ENCODE measurements around the gene BCAS1. TPM values are rescaled to one million over a fixed set of nuclear protein-coding genes. Genes with fewer than 3 reads are reported as not detected.

BCAS1 gene
- total RNA-seq, 1 donor from 2014 or later: not detected

- DNase-seq (ENCODE audit: low read depth in 2 of 2): no peak
Observed at GRCh38 chr20:54079652-54080051, 9.3 kb upstream of the BCAS1 start.

- peak in 1 of 2 donors; percentile 12 for DNase-seq (ENCODE audit: low read depth in 2 of 2)
Observed at GRCh38 chr20:54078296-54078984, 8.0 kb upstream of the BCAS1 start.

GRCh38 chr20:54076259-54076658 is 5.9 kb upstream of the BCAS1 start:
- DNase-seq (ENCODE audit: low read depth in 2 of 2): no peak

- DNase-seq (ENCODE audit: low read depth in 2 of 2): no peak
Observed at GRCh38 chr20:54075322-54075721, 4.9 kb upstream of the BCAS1 start.

- DNase-seq (ENCODE audit: low read depth in 2 of 2): no peak
Observed at GRCh38 chr20:54074511-54074910, 4.1 kb upstream of the BCAS1 start.

GRCh38 chr20:54073288-54073687 is 2.9 kb upstream of the BCAS1 start:
- no peak for DNase-seq (ENCODE audit: low read depth in 2 of 2)

GRCh38 chr20:54069501-54069971 is 858 bp downstream of the BCAS1 start:
- no peak for DNase-seq (ENCODE audit: low read depth in 2 of 2)

- no peak for DNase-seq (ENCODE audit: low read depth in 2 of 2)
Observed at GRCh38 chr20:54068966-54069365, 1.4 kb downstream of the BCAS1 start.

- no peak for DNase-seq (ENCODE audit: low read depth in 2 of 2)
Observed at GRCh38 chr20:54068495-54068894, 1.9 kb downstream of the BCAS1 start.

- no peak for DNase-seq (ENCODE audit: low read depth in 2 of 2)
Observed at GRCh38 chr20:54067606-54068174, 2.7 kb downstream of the BCAS1 start.

- no peak for DNase-seq (ENCODE audit: low read depth in 2 of 2)
Observed at GRCh38 chr20:54065601-54066038, 4.8 kb downstream of the BCAS1 start.

- no peak for DNase-seq (ENCODE audit: low read depth in 2 of 2)
Observed at GRCh38 chr20:54064939-54065338, 5.5 kb downstream of the BCAS1 start.

- no peak for DNase-seq (ENCODE audit: low read depth in 2 of 2)
Observed at GRCh38 chr20:54063992-54064676, 6.3 kb downstream of the BCAS1 start.

- no peak for DNase-seq (ENCODE audit: low read depth in 2 of 2)
Observed at GRCh38 chr20:54063580-54063979, 6.8 kb downstream of the BCAS1 start.

- peak; percentile 48 to 50 for DNase-seq (ENCODE audit: low read depth in 2 of 2)
Observed at GRCh38 chr20:54062812-54063280, 7.5 kb downstream of the BCAS1 start.

- DNase-seq (ENCODE audit: low read depth in 2 of 2): no peak
Observed at GRCh38 chr20:54061101-54061881, 9.1 kb downstream of the BCAS1 start.

GRCh38 chr20:54059691-54060364 is 10.6 kb downstream of the BCAS1 start:
- DNase-seq (ENCODE audit: low read depth in 2 of 2): no peak

GRCh38 chr20:54058420-54059139 is 11.8 kb downstream of the BCAS1 start:
- DNase-seq (ENCODE audit: low read depth in 2 of 2): no peak

GRCh38 chr20:54056762-54057639 is 13.4 kb downstream of the BCAS1 start:
- DNase-seq (ENCODE audit: low read depth in 2 of 2): no peak
